Endothelial cell of umbilical vein (primary cell): ENCODE data around the gene BRCA2. TPM values are rescaled to one million over a fixed set of nuclear protein-coding genes. Genes with fewer than 3 reads are reported as not detected.

Experiments used
- BruUV-seq: library from RNA; stranded (reverse); fragments of 400-500 nt; replicated peaks from 2 replicates; lab custom pipeline; 2021; lab: Mats Ljungman, UMichigan
- CTCF ChIA-PET: fragments of 300-600, 350-600 bp; sonication (Branson Sonifier 250); formaldehyde crosslinking; loops from one replicate; lab custom pipeline; 2021; ENCODE audit warnings: antibody characterized with exemption, inconsistent platforms; lab: Charles Lee
- POLR2A ChIA-PET: fragments of 300-600, 350-600 bp; sonication (Branson Sonifier 250); formaldehyde crosslinking; loops from one replicate; lab custom pipeline; 2021; ENCODE audit warnings: antibody characterized with exemption, inconsistent platforms; lab: Charles Lee
- DNase-seq: peaks from one replicate; pipeline ENCODE4 v3.0.0-alpha.2; 2011; ENCODE audit warnings: low read depth, low spot score
- FAIRE-seq: peaks from 2 replicates; lab custom pipeline; 2011; peaks lifted over from hg19 to GRCh38; lab: Jason Lieb, UNC
- H2AFZ ChIP-seq: 2 replicates; pipeline ENCODE4 v1.6.0; 2012; ENCODE audit warnings: low read depth, low read length, control low read depth, inconsistent platforms
- H3K27ac ChIP-seq: 2 replicates; pipeline ENCODE4 v1.5.1; 2011; ENCODE audit warnings: low read depth, mild to moderate bottlenecking, control low read depth, low read length, moderate library complexity; ENCODE audit not compliant: insufficient read depth
- H3K27me3 ChIP-seq, 2 experiments: 2 replicates each; pipeline versions ENCODE4 v1.6.0 to v1.6.1; 2011; ENCODE audit warnings: low read length in 2 of 2, mixed read lengths in 1 of 2; ENCODE audit not compliant: control insufficient read depth in 2 of 2, insufficient read depth in 2 of 2
- H3K36me3 ChIP-seq, 2 experiments: 2 replicates in 1 of 2; 3 replicates in 1 of 2; pipeline ENCODE4 v1.5.1; 2011; ENCODE audit warnings: low read length in 2 of 2, mild to moderate bottlenecking in 1 of 2, moderate library complexity in 1 of 2; ENCODE audit not compliant: control insufficient read depth in 2 of 2, insufficient read depth in 2 of 2; ENCODE audit errors: extremely low read depth in 1 of 2
- H3K4me1 ChIP-seq: 3 replicates; pipeline ENCODE4 v1.5.1; 2011; ENCODE audit warnings: mild to moderate bottlenecking, low read length; ENCODE audit not compliant: control insufficient read depth, insufficient read depth; ENCODE audit errors: extremely low read depth
- H3K4me2 ChIP-seq: 2 replicates; pipeline ENCODE4 v1.6.1; 2011; ENCODE audit warnings: low read length, control low read depth, mixed read lengths; ENCODE audit not compliant: insufficient read depth
- H3K4me3 ChIP-seq, 3 experiments: fragments of 200-600 bp in 1 of 3; sonication (generic), shearing (Covaris generic) in 1 of 3; replicated peaks in 1 of 3; 2 replicates each; pipeline ENCODE4 v1.5.1; 2011 to 2016; ENCODE audit warnings: control low read depth in 3 of 3, low read length in 3 of 3, mild to moderate bottlenecking in 2 of 3, inconsistent platforms in 1 of 3, low read depth in 1 of 3, moderate library complexity in 1 of 3; ENCODE audit not compliant: insufficient read depth in 1 of 3
- H3K79me2 ChIP-seq: 2 replicates; pipeline ENCODE4 v1.6.0; 2012; ENCODE audit warnings: low read length, inconsistent platforms; ENCODE audit not compliant: control insufficient read depth, insufficient read depth
- H3K9ac ChIP-seq: replicated peaks from 2 replicates; pipeline ENCODE3; 2011; ENCODE audit warnings: low read length, control low read depth; ENCODE audit not compliant: insufficient read depth; ENCODE audit errors: extremely low read depth
- H3K9me1 ChIP-seq: replicated peaks from 3 replicates; pipeline ENCODE4 v1.6.0; 2011; ENCODE audit warnings: mild to moderate bottlenecking, low read length; ENCODE audit not compliant: control insufficient read depth, insufficient read depth; ENCODE audit errors: extremely low read depth
- H3K9me3 ChIP-seq: replicated peaks from 2 replicates; pipeline ENCODE4 v1.5.1; 2012; ENCODE audit warnings: low read length, inconsistent platforms; ENCODE audit not compliant: control insufficient read depth, insufficient read depth
- H4K20me1 ChIP-seq: replicated peaks from 2 replicates; pipeline ENCODE3; 2011; ENCODE audit warnings: mild to moderate bottlenecking, low read length; ENCODE audit not compliant: control insufficient read depth, insufficient read depth; ENCODE audit errors: extremely low read depth
- EZH2 ChIP-seq: IDR thresholded peaks from 2 replicates; pipeline ENCODE4 v1.6.1; 2012; ENCODE audit warnings: borderline replicate concordance, low read depth, mild to moderate bottlenecking, moderate library complexity, low read length, inconsistent platforms; ENCODE audit not compliant: severe bottlenecking
- FOS ChIP-seq: IDR thresholded peaks from 2 replicates; pipeline ENCODE4 v1.6.1; 2011; ENCODE audit warnings: mild to moderate bottlenecking, low read length, moderate library complexity, borderline replicate concordance; ENCODE audit not compliant: insufficient read depth
- GATA2 ChIP-seq: IDR thresholded peaks from 2 replicates; pipeline ENCODE4 v1.7.0; 2011; ENCODE audit warnings: low read depth, mild to moderate bottlenecking, moderate library complexity, mixed read lengths, low read length; ENCODE audit not compliant: insufficient read length, insufficient read depth
- JUN ChIP-seq: IDR thresholded peaks from 2 replicates; pipeline ENCODE4 v1.6.1; 2011; ENCODE audit warnings: borderline replicate concordance, low read depth; ENCODE audit not compliant: insufficient read length, insufficient read depth
- MYC ChIP-seq: IDR thresholded peaks from one replicate; pipeline ENCODE4 v1.6.1; 2011; ENCODE audit warnings: mild to moderate bottlenecking, low read depth, low read length
- POLR2A ChIP-seq: IDR thresholded peaks from 2 replicates; pipeline ENCODE4 v1.6.1; 2012; ENCODE audit warnings: low read depth, mild to moderate bottlenecking, control low read depth, low read length
- POLR2AphosphoS5 ChIP-seq: IDR thresholded peaks from 2 replicates; pipeline ENCODE4 v1.6.1; 2012; ENCODE audit warnings: low read depth, mild to moderate bottlenecking, control low read depth, low read length, moderate library complexity; ENCODE audit not compliant: insufficient read depth
- dilution Hi-C: fragments of 300-500 bp; cut with MboI; formaldehyde crosslinking; loops from one replicate; pipeline ENCODE4 v1.15.0; 2019; ENCODE audit warnings: low sequenced_read_pairs; ENCODE audit not compliant: extremely low pct_ligation_motif_present
- intact Hi-C: fragments of 100-400 bp; cut with micrococcal nuclease; formaldehyde crosslinking; loops from one replicate; pipeline ENCODE4 v1.10.0; 2022
- polyA plus RNA-seq, 4 experiments: library from polyadenylated mRNA; depleted of rRNA in 3 of 4; stranded (reverse) in 3 of 4; unstranded in 1 of 4; fragments of >200 nt; gene quantifications; 2 replicates each; pipeline versions ENCODE4 v1.2.1 to v1.2.3, GENCODE V29; 2011 to 2012; ENCODE audit warnings: missing spikeins in 1 of 4
- total RNA-seq: library from RNA; stranded (reverse); gene quantifications from 2 replicates; pipeline ENCODE4 v1.2.3, GENCODE V29; 2021
- TF ChIP-seq, protein P1 (sequence below), 2 donors: IDR thresholded peaks; 1 replicate in 1 of 2; 2 replicates in 1 of 2; pipeline ENCODE4 v1.5.1; 2011; ENCODE audit warnings: low read length in 2 of 2, mild to moderate bottlenecking in 2 of 2, moderate library complexity in 2 of 2, control low read depth in 1 of 2, inconsistent platforms in 1 of 2, low read depth in 1 of 2; ENCODE audit not compliant: insufficient read depth in 1 of 2; ENCODE audit errors: extremely low read depth in 1 of 2
- TF ChIP-seq, protein P2 (sequence below): IDR thresholded peaks from 2 replicates; pipeline ENCODE4 v1.6.1; 2011; ENCODE audit not compliant: insufficient read depth, insufficient read length

BRCA2 gene
- total and polyA plus RNA-seq, 2 donors (not counting 3 experiments of a cell fraction or from before 2014, with no cell fraction given): 2.9 to 17.5 TPM

DNA sequence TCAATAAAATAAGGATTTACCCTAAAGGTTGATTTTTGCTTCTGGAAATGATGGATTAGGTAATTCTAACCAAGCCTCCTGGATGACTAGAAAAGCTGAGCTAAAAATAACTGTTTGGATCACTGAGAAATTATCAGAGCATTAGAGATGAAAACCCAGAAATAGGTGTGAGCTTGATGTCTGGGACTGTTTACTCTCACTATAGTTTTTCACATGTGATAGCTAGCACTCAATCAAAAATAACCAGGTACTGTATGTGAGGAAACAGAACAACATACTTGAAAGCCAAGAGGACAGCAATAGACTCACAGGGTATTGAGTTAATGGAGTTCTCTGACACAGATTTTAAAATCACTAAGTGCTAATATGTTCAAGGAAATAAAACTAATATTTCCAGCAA is 9.7 kb upstream of the BRCA2 start:
- TF ChIP-seq, protein P1, sequence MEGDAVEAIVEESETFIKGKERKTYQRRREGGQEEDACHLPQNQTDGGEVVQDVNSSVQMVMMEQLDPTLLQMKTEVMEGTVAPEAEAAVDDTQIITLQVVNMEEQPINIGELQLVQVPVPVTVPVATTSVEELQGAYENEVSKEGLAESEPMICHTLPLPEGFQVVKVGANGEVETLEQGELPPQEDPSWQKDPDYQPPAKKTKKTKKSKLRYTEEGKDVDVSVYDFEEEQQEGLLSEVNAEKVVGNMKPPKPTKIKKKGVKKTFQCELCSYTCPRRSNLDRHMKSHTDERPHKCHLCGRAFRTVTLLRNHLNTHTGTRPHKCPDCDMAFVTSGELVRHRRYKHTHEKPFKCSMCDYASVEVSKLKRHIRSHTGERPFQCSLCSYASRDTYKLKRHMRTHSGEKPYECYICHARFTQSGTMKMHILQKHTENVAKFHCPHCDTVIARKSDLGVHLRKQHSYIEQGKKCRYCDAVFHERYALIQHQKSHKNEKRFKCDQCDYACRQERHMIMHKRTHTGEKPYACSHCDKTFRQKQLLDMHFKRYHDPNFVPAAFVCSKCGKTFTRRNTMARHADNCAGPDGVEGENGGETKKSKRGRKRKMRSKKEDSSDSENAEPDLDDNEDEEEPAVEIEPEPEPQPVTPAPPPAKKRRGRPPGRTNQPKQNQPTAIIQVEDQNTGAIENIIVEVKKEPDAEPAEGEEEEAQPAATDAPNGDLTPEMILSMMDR (IDR thresholded peaks at IDR 0.05; ENCODE audit: extremely low read depth in 1 of 2, insufficient read depth in 1 of 2, low read depth in 1 of 2, low read length in 2 of 2): no peak
- TF ChIP-seq POLR2AphosphoS5 (no peak), EZH2 (no peak), MYC (no peak), JUN (no peak), GATA2 (no peak), POLR2A (no peak), FOS (no peak)
- TF ChIP-seq, protein P2, sequence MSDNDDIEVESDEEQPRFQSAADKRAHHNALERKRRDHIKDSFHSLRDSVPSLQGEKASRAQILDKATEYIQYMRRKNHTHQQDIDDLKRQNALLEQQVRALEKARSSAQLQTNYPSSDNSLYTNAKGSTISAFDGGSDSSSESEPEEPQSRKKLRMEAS: no peak
- POLR2A ChIA-PET: interaction anchor here (0.7 kb wide), 1 partner anchor 45 kb away, joined by 5 read pairs; no protein-coding TSS in a partner anchor
- intact Hi-C loops: no loop called here
- Histone ChIP-seq H3K4me3 (no peak overlapping the region), H4K20me1 (no peaks in the 10 kb centered on the region), H3K4me2 (no peak overlapping the region), H2AFZ (no peak overlapping the region), H3K9ac (no peak overlapping the region), H3K9me3 (no peaks in the 10 kb centered on the region), H3K9me1 (no peaks in the 10 kb centered on the region), H3K79me2 (no peaks in the 10 kb centered on the region), H3K27me3 (no peaks in the 10 kb centered on the region), H3K27ac (no peak overlapping the region), H3K36me3 (no peaks in the 10 kb centered on the region), H3K4me1 (peaks cover 8% of the 10 kb centered on the region)
- DNase-seq (no peak), FAIRE-seq (no peak)
- no TSS peak for BruUV-seq
- dilution Hi-C loops: no loop called here
- CTCF ChIA-PET: interaction anchor here (0.9 to 5.6 kb wide), 8 partner anchors 9 to 304 kb away, joined by 3 to 47 read pairs (median 4); partner anchors contain the start of genes BRCA2 and ZAR1L
